Measurements from ENCODE around the gene ZBTB5.

ZBTB5 gene

GRCh38 chr9:37466037-37466709 lies 923 bp upstream of the ZBTB5 start:
- Mint-ChIP-seq H3K27me3 (ENCODE audit: low read depth, poor library complexity) (no peaks in the 10 kb centered on the region), H3K36me3 (ENCODE audit: low read depth) (peaks cover 18% of the 10 kb centered on the region), H3K9me3 (peaks cover under 1% of the 10 kb centered on the region), H3K27ac (peak overlapping the region; percentile 100), H3K4me1 (peaks cover 35% of the 10 kb centered on the region), H3K4me3 (peak overlapping the region; percentile 93)
- DNase-seq: peak; percentile 78
- no peak for TF ChIP-seq CTCF (IDR thresholded peaks at IDR 0.05)

GRCh38 chr9:37464426-37465248 lies 613 bp downstream of the ZBTB5 start:
- Mint-ChIP-seq H3K27ac (peak overlapping the region; percentile 100), H3K36me3 (ENCODE audit: low read depth) (peaks cover 26% of the 10 kb centered on the region), H3K9me3 (peaks cover 3% of the 10 kb centered on the region), H3K4me1 (peaks cover 34% of the 10 kb centered on the region), H3K27me3 (ENCODE audit: low read depth, poor library complexity) (no peaks in the 10 kb centered on the region), H3K4me3 (peak overlapping the region; percentile 93)
- no peak for TF ChIP-seq CTCF (IDR thresholded peaks at IDR 0.05)
- no peak for DNase-seq

- no peak for DNase-seq
- H3K27me3 Mint-ChIP-seq (ENCODE audit: low read depth, poor library complexity): no peaks in the 10 kb centered on the region
Measured at GRCh38 chr9:37464006-37464405, 1.2 kb downstream of the ZBTB5 start.

GRCh38 chr9:37456817-37457216 lies 8.4 kb downstream of the ZBTB5 start:
- no peak for DNase-seq
- no peak for TF ChIP-seq CTCF (IDR thresholded peaks at IDR 0.05)
- Mint-ChIP-seq H3K4me1 (no peaks in the 10 kb centered on the region), H3K36me3 (ENCODE audit: low read depth) (peaks cover 70% of the 10 kb centered on the region), H3K27ac (no peak overlapping the region), H3K9me3 (peaks cover 32% of the 10 kb centered on the region), H3K27me3 (ENCODE audit: low read depth, poor library complexity) (no peaks in the 10 kb centered on the region), H3K4me3 (no peak overlapping the region)

More at GRCh38 chr9:37464006-37464405, 1.2 kb downstream of the ZBTB5 start:
- Mint-ChIP-seq H3K4me3 (peak overlapping the region; percentile 93), H3K9me3 (peaks cover 3% of the 10 kb centered on the region), H3K36me3 (ENCODE audit: low read depth) (peaks cover 32% of the 10 kb centered on the region), H3K27ac (peak overlapping the region; percentile 66), H3K4me1 (peaks cover 34% of the 10 kb centered on the region)
- no peak for TF ChIP-seq CTCF (IDR thresholded peaks at IDR 0.05)

- H3K27ac Mint-ChIP-seq: no peak overlapping the region
- peaks cover 31% of the 10 kb centered on the region for H3K9me3 Mint-ChIP-seq
- DNase-seq: no peak
- H3K4me3 Mint-ChIP-seq: no peak overlapping the region
- no peaks in the 10 kb centered on the region for H3K27me3 Mint-ChIP-seq (ENCODE audit: low read depth, poor library complexity)
- no peaks in the 10 kb centered on the region for H3K4me1 Mint-ChIP-seq
- H3K36me3 Mint-ChIP-seq (ENCODE audit: low read depth): peaks cover 70% of the 10 kb centered on the region
- no peak for TF ChIP-seq CTCF (IDR thresholded peaks at IDR 0.05)
Measured at GRCh38 chr9:37455884-37456647, 9.2 kb downstream of the ZBTB5 start.
